T-helper 22 cell (primary cell): ENCODE measurements around the gene YJU2.
"Not testable (repeated sequence)": the region's sequence is repeated elsewhere in the genome, so short reads cannot be mapped to it uniquely, and the experiment has no call there.

Source experiments
- DNase-seq: peaks from one replicate; pipeline ENCODE4 v3.0.0-alpha.2; 2020; ENCODE audit warnings: low read depth

Gene YJU2

DNA sequence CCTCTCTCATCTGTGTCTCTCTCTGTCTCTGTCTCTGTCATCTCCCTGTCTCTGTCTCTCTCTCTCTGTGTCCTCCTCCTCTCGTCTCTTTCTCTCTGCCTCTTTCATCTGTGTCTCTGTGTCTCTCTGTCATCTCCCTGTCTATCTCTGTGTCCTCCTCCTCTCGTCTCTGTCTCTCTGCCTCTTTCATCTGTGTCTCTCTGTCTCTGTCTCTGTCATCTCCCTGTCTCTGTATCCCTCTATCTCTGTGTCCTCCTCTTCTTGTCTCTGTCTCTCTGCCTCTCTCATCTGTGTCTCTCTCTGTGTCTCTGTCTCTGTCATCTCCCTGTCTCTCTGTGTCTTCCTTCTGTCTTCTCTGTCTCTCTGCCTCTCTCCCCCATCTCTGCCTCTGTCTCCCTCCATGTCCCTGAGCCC, 18.1 kb upstream of the YJU2 start:
- DNase-seq, result no peak

DNA sequence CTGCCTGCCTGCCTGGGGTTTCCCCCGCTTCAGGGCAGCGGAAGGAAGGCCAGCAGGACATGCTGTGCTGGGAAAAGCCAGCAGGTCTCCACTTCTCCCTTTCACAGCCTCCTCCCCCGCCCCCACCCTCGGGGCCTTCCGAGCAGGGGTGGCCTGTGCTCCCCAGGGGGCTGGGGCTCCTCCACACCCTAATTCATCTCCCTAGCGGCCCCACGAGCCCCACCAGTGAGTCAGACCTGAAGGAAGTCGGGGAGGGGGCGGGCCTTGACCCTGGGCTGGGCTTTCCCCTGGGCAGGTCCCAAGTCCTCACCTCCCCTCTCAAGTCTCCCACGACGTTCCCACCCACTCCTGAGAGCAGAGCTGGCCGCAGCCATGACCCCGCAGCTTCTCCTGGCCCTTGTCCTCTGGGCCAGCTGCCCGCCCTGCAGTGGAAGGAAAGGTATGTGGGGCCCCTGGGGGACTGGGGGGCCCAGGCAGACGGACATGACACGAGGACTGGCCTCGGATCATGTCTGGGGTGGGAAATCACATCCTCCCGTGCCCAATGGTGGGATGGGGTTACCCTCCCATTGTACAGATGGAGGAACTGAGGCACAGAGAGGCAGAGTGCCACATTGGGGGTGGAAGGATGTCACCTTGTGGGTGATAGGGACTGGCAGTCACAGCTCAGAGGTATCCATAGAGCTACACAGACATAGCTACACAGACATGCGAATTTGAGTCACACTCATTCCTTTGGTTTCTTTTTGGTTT, 17.5 kb upstream of the YJU2 start, which contains the start of gene EBI3:
Gene EBI3, plus strand, starts transcription at position 345 of the 753 bp plus-strand sequence. Its CDS starts 28 bp downstream, at position 373.
- DNase-seq, result no peak

GRCh38 chr19:4230237-4230636, 16.6 kb upstream of the YJU2 start:
- DNase-seq, result not testable (repeated sequence)

DNA sequence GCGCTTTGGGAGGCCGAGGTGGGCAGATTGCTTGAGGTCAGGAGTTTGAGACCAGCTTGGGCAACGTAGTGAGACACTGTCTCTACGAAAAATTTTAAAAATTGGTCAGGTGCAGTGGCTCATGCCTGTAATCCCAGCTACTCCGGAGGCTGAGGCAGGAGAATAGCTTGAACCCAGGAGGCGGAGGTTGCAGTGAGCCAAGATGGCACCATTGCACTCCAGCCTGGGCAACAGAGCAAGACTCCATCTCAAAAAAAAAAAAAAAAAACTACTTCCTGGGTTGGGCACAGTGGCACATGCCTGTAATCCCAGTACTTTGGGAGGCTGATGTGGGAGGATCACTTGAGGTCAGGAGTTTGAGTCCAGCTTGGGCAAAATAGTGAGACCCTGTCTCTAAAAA, 15.4 kb upstream of the YJU2 start:
- not testable (repeated sequence) for DNase-seq

- DNase-seq, result not testable (repeated sequence)
Measured at GRCh38 chr19:4232139-4232538, 14.7 kb upstream of the YJU2 start.

DNA sequence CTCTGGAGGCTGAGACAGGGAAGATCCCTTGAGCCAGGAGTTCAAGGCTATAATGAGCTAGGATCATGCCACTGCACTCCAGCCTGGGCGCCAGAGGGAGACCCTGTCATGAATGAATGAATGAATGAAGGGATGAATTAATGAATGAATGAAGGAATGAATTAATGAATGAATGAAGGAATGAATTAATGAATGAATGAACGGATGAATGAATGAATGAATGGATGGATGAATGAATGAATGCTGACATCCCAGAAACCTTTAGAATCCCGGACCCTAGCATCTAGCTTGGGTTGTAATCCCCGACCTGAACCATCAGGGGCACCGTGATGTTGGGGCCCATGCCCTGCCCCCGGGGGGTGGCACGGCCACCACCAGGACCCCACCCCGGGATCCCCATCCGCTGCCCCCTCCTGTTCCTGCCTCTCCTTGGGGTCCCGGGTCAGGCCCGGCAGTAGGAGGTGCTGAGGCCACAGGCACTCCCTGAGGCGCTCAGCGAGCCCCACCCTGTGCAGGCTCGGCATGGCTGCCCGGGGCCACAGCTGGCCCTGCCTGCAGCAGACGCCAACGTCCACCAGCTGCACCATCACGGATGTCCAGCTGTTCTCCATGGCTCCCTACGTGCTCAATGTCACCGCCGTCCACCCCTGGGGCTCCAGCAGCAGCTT, 14.1 kb upstream of the YJU2 start:
- DNase-seq, result no peak

GRCh38 chr19:4233282-4233853, 13.5 kb upstream of the YJU2 start:
- DNase-seq, result peak; percentile 16

GRCh38 chr19:4234142-4234861, 12.6 kb upstream of the YJU2 start:
- DNase-seq, result no peak

- DNase-seq, result no peak
Measured at GRCh38 chr19:4234862-4235201, 12.0 kb upstream of the YJU2 start.

DNA sequence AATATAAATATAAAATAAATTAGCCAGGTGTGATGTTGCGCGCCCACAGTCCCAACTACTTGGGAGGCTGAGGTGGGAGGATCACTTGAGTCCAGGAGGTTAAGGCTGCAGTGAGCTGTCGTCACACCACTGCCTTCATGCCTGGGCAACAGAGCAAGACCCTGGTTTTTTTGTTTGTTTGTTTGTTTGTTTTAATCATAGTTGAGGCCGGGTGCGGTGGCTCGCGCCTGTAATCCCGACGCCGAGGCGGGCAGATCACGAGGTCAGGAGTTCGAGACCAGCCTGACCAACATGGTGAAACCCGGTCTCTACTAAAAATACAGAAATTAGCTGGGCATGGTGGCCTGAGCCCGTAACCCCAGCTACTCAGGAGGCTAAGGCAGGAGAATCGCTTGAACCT, 9.4 kb upstream of the YJU2 start:
- DNase-seq, result not testable (repeated sequence)

GRCh38 chr19:4238831-4239230, 8.0 kb upstream of the YJU2 start:
- no peak for DNase-seq

DNA sequence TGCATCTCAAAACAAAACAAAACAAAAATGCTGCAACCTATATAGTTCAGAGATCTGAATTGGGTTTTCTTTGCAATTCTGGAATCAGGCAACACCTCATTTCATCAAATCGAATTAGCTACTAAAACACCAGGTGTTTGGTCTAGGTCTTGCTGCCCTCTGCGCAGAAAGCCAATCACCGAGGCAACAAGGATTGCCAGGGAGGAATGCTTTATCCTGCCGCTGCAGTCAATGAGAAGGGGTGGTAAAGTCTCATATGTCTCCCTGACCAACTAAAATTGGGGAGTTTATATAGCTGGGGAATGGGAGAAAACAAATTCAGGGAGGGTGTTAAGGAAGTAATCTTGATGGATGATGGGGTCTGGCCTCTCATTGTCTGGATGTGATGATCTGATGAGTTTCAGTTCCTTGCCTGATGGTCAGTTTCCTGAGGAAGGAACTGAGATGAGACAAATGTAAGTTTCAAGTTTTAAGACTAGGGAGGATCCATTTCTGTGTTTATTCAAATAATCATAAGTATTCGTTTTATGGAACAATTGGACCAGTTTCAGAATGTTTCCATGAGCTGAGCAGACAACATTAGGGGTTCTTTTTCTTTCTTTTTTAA, 5.0 kb upstream of the YJU2 start:
- DNase-seq, result no peak

- not testable (repeated sequence) for DNase-seq
Measured at GRCh38 chr19:4245938-4246337, 942 bp upstream of the YJU2 start.

DNA sequence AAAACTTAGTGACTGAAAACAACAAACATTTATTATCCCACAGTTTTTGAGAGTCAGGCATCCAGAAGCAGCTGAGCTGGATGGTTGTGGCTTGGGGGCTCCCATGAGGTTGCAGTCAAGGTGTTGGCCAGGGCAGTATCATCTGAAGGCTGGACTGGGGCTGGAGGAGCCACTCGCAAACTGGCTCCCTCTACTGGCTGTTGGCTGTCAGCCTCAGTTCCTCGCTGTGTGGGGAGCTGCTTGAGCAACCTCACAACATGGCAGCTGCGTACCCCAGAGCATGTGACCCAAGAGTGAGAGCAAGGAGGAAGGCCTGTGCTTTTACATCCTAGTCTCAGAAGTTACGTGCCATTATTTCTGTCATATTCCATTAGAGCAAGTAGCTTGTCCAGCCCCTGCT, 9.7 kb downstream of the YJU2 start:
- no peak for DNase-seq

- no peak for DNase-seq
Measured at GRCh38 chr19:4257025-4257424, 10.1 kb downstream of the YJU2 start.

GRCh38 chr19:4258181-4258580, 11.3 kb downstream of the YJU2 start:
- no peak for DNase-seq

DNA sequence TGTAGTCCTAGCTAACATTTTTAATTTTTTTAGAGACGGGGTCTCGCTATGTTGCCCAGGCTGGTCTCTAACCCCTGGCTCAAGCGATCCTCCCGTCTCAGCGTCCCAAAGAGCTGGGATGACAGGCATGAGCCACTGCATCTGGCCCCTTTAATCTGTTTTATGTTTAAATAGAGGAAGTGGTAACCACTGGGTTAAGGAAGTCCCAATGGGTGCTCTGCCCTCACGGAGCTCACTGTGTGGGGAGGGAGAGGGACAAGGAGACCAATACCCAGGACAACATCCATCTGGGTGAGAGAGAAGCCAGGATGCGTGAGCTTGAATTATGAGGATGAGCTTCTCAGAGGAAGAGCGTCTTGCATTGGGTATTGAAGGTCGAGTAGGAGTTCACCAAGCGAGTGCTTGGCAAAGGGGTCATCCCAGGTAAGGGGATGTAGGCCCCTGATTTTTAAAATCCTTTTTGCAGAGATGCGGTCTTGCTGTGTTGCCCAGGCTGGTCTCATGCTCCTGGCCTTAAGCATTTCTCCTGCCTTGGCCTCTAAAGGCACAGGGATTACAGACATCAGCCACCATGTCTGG, 13.8 kb downstream of the YJU2 start:
- no peak for DNase-seq

- DNase-seq, result no peak
Measured at GRCh38 chr19:4264812-4265211, 17.9 kb downstream of the YJU2 start.

- no peak for DNase-seq
Measured at GRCh38 chr19:4266253-4267000, 19.5 kb downstream of the YJU2 start.

DNA sequence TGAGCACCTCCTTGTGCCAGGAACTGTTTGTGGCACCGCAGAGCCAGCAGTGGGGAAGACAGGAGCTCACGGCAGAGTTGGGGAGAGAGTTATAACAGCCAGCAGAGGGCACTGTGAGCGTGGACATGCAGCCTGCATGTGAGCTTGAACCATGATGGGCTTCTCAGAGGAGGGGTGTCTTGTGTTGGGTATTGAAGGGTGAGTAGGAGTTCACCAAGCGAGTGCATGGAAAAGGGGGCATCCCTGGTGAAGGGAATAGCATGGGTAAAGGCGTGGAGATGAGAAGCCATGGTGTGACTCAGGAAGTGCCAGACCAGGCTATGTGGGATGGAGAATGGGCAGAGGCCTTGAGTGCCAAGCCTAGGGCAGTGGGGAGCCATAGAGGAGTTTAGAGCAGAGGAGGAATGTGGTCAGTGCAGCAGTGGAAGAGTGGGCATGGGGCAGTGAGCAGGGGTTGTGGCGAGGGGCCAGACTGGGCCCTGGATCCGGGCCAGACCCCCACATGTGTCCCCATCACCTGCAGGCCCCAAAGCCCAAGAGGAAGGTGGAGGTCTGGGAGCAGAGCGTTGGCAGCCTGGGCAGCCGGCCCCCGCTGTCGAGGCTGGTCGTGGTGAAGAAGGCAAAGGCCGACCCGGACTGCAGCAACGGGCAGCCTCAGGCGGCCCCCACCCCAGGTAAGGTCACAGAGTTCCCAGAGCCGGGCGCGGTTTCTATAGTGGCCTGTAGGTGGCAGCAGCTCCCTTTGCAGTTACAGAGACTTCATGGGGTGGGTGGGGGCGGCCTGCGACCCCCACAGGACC, 20.4 kb downstream of the YJU2 start:
- DNase-seq, result no peak
